ENCODE data around the gene RAD51.

Gene RAD51

DNA sequence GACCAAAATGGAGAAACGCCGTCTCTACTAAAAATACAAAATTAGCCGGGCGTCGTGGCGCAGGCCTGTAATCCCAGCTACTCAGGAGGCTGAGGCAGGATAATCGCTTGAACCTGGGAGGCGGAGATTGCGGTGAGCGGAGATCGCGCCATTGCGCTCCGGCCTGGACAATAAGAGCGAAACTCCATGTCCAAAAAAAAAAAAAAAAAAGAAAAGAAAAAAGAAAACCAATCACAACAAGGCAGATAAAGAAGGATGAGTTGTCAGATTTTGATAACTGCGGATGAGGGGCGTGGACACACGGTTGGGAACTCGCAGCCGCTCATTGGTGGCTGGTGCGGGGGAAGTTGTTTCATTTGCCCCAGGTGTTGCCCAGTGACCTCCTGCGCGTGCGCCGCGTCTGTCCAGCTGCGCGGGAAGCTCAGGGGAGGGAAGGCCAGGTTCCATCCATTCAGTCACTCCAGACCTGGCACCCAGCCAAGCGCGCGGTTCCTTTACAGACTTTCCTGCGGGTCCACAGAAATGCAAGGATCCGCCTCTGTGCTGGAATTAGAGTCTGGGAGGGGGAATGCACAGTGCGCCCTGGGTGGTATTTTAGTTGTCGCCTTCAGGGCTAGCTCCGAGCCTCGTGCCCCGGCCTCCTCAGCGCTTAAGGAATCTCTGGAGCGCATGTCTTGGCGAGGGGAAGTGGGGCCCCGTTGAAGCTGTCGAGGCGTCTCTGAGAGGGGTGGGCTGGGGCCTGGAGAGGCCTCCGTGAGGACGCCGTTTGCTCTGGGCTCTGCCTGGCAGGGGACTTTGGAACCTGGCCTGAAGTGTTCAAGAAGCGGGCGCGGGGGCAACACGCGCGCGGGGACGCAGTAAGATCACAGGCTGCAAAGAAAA is 68.2 kb downstream of the RAD51 start:
- DNase-seq (ENCODE audit: low spot score): no peak

DNA sequence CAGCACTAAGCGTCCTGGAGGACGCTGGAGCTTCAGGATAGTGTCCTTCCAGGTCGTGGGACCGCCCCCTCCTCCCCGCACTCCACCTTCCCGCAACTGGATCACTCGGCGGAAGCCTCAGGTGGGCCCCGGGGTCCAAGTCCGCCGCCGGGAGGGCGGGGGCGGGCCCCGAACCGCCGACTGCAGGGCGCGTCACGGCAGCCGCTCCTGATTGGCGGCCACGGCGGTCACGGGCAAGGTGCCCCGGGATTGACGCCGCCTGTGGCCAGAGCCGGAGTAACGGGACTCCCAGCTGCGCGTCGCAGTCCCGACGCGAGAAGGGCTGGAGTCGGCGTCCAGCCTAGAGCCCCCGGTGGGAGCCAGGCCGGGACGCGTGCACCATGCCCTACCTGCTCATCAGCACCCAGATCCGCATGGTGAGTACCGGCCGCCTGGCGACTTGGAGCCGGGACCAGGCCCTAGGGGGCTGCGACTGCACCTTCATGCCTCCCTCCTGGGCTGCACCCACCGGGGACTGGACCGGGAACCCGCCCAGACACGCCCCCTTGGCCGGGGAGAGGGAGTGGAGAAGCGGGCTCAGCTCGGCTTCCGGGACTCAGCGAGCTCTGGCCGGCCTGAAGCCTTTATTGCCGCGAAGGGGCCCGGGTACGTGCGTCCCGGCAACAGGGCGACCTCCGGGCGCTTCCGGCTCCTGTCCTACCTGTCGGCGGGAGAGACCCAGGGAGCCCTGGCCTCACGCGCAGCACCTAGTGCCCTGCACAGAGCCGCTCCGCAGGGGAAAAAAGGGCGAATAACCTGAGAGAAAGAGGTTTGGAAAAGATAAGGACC is 69.0 kb downstream of the RAD51 start, which contains the start of gene GCHFR:
Gene GCHFR, plus strand, starts transcription at position 268 of the 828 bp plus-strand sequence. Its CDS starts 113 bp downstream, at position 381.
- DNase-seq (ENCODE audit: low spot score): no peak

DNA sequence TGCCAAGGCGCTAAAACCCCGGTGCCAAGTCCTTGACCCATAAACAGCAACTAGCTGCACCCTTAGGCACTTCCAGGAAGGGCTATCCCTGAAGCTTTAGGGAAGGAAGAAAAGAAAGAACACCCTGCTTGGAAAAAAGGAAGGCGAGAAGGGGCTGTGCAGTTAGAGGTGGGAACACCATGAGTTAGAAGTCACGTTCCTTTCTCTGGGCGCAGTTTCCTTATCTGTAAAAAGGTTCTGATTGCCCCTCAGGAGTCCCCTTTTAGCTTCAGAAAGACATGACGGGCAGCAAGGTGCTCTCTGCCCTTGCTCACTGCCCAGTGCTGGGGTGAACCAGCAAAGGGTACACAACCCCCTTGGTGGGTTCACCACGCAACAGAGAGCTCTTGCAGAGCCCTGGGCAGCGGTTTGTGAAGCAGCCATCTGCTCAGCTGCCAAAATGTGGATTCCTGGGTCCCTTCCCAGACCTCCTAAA is 69.7 kb downstream of the RAD51 start:
- no peak for DNase-seq (ENCODE audit: low spot score)

DNA sequence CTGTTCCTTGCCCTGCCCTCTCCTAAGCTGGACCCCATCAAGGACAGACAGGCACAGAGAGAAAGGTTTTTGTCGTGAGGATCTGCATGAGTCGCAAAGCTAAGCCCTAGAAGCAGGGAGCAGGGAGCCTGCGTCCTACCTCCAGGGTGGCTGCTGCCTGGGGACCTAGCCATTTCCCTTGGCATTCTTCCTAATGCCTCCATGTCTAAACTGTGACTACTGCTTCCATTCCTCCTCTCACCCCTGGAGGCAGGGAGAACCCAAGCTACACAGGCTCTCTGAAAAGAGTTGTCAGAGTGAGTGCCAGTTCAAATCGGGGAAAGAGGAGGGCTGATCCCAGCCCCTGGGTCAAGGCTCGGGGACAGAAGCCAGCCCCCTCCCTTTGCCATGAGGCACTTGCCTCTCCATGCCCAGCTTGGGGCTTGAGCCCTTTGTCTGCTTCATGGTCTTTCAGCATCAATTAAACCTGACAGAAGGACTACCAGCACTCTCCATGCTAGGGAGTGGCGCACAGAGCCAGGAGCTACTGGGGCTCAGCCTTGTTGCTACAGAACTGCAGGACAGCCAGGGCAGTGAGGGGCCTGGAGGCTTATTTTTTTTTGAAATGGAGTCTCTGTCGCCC is 71.3 kb downstream of the RAD51 start:
- DNase-seq (ENCODE audit: low spot score): no peak

DNA sequence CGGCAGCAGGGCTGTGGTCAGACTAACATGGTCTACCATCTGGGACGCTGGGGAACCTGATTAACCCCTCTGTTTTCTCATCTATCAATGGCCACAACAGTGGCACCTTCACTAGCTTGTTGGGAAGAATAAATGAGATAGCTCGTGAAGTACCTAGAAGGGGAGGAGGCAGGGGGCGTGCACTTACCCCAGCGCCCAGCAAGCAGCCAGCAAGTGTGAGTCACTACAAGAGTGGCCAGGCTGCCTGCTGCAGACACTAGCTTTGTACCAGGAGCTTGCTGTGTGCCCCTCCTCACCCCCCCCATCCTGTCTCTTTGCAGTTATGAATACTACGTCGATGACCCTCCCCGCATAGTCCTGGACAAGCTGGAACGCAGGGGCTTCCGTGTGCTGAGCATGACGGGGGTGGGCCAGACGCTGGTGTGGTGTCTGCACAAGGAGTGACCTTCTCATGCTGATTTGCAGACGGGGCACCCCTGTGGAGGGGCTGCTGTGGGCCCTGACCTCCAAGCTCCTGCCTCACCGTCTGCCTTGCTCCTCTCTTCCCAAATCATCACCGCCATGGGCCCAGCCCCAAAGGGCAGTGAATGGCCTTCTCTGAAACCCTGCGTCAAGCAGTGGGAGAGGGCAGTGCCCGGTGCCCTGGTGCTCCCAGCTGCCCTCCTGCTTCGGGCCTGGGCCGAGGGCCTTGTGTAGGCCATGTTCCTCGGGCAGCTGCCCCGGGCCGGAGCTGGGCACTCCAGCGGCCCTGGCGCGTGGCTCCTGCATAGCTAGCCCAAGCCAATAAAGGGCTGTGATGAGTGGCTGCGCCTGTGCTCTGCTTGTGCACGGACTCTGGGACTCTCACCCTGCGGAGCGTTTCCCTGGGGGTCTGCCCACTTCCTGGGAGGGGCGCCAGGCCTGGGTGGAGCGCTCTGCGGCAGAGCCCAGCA is 72.2 kb downstream of the RAD51 start:
- no peak for DNase-seq (ENCODE audit: low spot score)

DNA sequence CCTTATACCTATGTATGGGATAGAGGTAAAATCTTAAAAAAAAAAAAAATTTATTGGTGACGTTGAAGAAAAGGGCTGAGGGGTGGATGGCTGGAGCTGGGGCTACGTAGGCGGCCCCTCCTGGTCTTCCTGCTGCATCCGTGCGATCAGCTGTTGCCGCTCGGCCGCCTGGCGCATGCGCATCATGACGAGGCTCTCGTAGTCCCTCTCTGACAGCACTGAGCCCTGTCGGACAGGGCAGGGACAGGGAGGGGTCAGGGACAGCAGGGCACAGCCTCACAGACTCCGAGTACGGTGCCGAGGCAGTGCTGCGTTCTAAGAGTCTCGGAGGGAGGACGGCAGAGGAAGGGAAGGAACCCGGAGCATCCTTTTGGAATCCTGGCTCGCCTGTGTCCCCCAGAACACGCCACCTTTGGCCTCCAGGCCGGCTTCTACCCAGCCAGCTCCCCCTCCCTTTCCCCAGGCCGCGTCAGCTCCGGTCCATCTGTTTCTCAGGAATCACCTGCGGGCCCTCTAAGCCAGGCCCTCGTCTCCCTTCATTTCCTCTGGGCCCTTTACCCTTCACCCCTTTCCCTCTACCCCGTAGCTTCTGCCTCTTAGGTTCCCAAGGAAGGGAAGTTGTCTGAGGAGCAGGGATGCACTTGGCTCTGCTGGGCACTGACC is 73.0 kb downstream of the RAD51 start:
- DNase-seq (ENCODE audit: low spot score): no peak

DNA sequence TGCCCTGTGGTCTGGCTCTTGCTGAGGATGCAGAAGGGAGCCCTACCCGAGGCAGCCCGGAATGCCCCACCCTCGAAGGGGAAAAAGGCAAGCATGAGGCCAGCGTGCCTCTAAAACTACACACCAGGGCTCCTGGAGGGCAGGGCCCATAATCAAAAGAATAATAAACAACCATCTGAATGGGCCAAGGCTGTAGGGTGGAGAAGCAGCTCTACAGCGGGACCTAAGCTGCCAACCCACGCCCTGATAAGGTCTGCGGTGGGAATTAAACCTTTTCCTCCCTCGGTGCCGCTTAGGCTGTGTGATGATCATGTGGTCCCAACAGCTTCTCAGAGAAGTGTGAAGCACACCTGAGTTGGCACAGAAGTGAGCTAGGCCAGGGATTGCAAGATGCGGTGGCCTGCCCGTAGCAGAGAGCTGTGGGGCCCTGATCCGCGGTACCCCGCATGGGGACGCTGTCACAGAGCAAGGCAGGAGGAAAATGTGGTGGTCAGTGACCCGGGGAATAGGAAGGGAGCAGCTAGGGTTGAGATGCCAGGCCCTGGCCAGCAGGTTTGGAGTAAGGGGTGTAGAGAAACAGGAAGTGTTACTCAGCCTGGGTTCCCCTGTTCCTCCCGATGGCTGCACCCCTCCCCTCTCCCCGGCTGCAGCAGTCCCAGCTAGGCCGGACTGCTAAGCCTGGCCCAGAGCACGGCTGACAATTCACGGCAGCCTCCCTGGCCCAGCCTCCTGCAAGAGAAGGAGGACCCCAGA is 73.7 kb downstream of the RAD51 start:
- no peak for DNase-seq (ENCODE audit: low spot score)

DNA sequence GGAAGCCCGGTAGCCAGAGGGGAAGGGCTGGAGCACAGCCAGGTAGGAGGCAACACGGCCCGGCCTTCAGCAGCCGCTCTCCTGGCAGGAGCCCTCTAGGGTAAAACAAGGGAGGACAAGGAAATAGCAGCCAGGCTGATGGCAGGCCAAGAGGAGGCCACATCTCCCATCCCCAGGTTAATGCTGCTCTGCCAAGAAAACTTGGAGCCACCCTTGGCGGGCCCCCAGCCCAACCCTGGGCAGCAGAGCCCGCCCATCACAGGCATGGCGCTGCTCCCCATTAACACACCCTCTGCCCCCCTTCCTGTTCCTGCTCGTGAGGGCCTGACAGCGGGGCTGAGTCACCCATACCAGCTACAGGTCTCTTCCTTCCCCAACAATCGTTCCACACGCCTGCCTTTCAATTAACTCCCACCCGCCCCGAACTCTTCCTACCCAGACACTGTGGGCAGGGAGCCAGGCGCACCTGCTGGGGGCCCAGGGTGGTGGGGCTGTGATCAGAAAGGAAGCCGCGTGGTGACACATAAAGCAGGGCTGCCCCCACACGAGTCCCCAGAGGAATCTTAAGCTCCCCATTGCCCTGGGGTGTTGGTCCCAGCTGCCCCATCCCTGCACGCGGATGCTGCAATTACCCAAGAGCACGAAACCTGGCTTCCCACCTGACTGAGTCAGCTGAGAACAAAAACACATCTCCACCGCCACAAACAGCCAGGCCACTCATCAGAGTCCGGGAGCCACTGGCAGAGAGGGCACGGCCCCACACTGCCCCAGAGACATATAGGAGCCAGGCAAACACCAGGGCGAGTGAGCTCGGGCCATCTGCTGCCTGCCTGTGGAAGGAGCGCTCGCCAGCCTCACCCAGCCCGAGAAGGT is 74.5 kb downstream of the RAD51 start, which contains the start of gene C15orf62:
Gene C15orf62, plus strand, starts transcription at position 707 of the 873 bp plus-strand sequence. CDS start 516 bp downstream, outside the sequence.
- peak; percentile 19 for DNase-seq (ENCODE audit: low spot score)

DNA sequence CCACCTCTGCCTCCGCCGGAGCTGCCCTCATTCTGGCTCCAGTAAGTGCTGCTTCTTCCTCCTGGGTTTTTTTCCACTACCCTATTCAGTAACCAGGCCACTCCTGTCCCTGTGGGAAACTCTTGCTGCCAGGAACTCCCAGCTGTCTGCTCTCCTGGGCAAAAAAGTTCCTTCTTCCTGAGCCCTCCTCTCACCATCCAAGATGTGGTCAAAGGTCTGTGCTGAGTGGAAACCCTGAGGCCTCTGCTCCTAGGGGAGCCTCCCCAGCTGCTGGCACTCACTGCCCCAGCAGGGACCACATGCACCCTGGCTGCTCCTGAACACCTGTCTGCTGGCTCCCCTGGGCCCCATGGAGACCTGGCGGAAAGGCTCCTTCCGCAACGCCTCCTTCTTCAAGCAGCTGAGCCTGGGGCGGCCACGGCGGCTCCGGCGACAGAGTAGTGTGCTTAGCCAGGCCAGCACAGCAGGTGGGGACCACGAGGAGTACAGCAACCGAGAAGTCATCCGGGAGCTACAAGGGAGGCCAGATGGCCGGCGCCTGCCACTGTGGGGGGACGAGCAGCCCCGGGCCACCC is 75.3 kb downstream of the RAD51 start:
- peak; percentile 20 for DNase-seq (ENCODE audit: low spot score)

DNA sequence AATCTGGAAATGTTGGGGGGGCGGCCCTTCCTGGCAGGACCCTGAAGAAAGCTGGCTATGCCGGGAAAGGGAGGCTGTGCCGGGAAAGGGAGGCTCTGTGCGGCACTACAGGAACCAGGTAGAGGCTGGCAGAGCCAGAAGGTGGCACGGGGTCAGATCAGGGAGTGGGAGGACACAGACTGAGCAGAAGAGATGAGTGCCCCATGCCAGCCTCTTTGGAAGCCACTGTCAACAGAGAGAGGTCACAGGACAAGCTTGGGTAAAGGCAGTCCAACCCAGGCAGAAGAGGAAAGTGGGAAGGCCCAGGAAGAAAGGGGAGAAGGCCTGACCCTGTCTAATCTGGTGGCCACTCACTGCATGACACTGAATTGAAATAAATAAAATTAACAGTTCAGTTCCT is 76.3 kb downstream of the RAD51 start:
- no peak for DNase-seq (ENCODE audit: low spot score)

DNA sequence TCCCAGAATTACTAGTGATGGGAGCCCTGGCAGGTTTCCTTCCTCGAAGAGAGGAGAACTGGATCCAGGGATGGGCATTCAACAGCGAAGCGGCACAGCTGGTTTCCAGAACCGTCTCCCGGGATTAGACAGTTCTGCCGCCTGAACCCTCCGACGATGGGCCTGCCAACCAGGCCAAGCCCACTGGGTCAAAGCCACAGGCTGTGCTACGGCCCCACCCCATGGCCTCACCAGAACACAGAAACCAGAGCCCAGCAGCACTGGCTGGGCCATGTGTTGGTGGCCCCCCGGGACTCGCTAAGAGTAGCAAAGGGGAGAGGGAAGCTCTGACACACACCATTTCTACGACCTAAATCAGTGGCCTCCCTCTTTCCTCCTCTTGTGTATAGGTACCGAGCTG is 77.0 kb downstream of the RAD51 start:
- DNase-seq (ENCODE audit: low spot score): no peak

DNA sequence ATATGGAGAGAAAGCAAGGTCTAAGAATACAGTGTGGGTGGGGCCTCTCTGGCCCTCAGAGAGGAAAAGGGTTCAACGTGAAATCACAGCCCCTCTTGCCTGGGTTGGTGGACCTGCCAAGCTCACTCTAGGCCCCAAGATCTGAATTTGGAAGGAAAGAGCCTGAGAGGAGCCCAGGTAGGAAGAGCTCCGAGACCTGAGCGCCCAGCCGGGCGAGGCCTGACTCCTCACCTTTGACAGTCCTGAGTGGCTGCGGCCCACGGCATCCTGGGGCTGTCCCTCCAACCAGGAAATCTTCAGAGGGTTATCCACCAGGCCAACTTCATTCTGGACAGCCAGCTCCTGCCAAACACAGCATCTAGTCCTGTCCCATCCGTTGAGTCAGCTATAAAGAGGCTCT is 78.5 kb downstream of the RAD51 start:
- no peak for DNase-seq (ENCODE audit: low spot score)

DNA sequence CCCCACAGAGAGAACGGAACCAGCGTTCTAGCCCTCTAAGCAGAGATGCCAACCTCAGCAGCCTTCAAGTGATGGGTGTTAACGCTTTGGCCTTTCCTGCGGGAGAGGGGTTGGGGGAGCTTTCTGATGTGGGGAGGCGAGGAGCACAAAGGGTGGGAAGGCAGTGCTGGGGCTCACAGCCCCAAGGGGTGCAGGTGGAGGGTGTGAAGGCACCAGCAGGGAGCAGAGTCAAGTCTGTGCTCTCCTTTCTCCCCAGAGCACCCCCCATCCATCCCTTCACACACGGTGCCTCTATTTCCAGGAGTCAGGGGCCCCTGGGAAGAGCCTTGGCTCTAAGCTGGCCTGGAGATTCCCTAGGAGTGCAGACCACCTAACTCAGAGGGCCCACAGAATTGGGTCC is 78.9 kb downstream of the RAD51 start:
- DNase-seq (ENCODE audit: low spot score): no peak

DNA sequence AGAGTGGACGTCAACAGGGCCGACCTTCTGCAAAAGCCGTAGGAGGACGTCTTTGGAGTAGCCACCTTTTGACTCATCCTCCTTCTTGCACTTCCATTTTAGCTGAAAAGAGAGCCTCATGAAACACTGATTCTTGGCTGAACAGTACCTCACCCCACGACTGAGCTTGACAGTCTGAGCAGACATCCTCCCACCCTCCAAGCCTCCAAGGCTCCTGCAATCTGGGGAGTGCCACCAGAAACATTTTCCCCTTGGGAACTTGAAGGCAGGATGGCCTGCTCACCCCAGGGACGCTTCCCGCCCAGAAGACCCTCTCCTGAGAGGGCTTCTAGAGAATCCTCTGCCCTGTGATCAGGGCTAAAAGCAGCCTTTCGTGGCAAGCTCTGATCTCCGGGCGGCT is 80.0 kb downstream of the RAD51 start:
- no peak for DNase-seq (ENCODE audit: low spot score)

DNA sequence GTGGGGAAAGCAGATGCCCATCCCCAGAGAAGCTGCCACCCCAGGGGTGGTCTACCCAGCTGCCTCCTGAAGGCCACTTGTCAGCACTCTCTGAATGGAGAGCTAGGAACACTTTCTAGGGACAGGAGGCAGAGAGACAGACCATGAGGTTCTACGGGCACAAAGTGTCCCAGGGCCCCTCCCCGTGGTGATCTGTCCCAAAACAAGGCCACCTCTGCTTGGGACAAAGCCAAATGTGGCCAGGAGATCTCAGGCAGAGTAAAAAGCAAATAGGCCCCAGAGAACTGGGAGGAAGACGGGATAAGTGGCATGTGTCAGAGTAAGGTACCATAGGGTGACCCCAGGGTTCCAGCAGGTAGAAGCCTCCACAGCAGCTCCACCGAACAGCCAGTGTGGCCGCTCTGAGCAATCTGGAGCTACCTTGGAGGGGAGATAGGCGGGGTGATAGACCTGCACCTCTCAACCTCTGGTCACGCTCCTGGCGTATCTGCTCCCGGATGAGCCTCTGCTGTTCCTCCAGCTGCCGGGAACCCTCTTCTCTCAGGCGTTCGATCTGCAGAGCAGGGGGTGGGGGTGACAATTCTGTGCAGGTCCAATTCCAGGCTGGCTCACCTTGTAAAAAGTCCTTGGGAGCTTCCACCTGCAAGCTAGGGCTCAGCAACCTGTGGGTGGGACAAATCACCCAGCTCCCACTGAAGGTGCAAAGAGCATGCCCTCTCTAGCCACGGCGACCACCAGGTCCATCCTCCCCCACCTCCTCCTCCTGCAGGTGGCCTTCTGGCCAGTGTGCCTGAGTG is 81.0 kb downstream of the RAD51 start:
- DNase-seq (ENCODE audit: low spot score): no peak

DNA sequence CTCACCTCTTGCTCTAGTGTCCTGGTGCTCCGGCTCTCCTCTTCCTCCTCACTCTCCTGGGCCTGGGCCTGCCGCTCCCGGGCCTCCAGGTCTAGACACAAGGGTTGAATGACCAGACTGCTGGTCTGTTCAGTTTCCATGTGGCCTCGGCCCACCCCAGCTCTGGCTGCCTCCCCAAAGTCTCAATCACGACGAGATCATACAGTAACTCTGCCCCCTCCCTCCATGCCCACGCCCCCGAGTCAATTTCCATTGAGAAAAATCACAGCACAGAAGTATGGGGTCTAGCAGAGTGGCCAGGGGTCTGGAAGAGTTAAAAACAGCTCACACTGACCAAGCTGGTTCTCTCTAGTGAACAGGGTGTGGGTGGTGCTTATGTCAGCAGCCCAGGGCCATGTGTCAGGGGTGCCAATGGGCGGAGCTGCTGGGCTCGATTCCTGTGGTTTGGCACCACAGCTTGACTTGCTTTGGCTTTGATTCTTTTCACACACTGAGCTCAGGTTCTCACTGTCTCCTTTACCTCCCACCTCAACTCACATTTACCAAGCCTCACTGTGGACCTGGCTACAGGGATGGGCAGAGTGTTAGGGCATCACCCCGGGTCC is 81.7 kb downstream of the RAD51 start:
- no peak for DNase-seq (ENCODE audit: low spot score)

Measured in pons (tissue), 1 donor.